22Rv1 (cell line): Measurements from ENCODE around the gene CFAP54.

Source experiments
- H3K27ac ChIP-seq: fragments of 450-650 bp; 2 replicates; pipeline ENCODE4 v1.5.1; 2017
- CTCF ChIP-seq: fragments of 450-650 bp; IDR thresholded peaks from 2 replicates; pipeline ENCODE4 v1.5.1; 2017; ENCODE audit warnings: mild to moderate bottlenecking
- ZFX ChIP-seq: fragments of 450-650 bp; IDR thresholded peaks from 2 replicates; pipeline ENCODE4 v1.6.1; 2017; ENCODE audit warnings: antibody characterized with exemption, borderline replicate concordance

CFAP54 gene

DNA sequence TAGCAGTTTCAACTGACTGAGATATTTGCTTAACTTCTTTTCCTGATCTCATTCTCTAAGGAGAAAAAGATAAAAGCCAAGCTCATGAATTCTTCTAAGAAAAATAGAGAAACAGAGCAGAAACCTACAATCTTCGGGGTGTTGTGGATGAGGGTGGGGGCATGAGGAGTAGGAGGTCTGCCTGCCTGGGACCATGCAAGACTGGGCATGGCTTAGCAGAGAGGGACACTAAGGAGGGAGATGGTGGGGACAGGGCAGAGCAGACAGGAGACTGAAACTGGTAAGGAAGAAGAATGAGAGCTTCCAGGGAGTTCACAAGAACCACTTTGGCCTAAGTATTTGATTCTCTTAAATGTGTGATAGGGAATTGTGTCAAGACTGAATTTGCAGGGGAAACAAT is 188.0 kb downstream of the CFAP54 start:
- TF ChIP-seq ZFX (no peak), CTCF (no peak)
- H3K27ac ChIP-seq, result no peak overlapping the region

DNA sequence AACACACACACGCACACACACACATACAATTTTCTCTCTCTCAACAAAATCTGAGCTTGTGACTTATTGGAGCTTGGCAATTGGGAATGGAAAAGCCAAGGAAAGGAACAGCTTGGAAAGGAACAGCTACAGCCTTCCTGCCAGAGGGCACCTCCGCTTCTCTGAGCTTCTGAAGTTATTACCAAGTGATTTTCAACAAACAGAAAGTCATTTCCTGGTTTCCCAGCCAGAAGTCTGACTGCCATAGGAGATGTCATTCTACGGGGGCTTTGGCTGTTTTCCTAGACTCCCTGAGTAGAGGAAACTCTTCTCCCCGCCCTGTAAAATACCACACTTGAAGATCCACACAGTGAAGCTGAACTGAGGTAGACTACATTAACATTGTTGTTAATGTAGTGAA is 198.3 kb downstream of the CFAP54 start:
- no peak overlapping the region for H3K27ac ChIP-seq

GRCh38 chr12:96698521-96698920 is 209.1 kb downstream of the CFAP54 start:
- TF ChIP-seq ZFX (no peak), CTCF (peak; percentile 42)
- H3K27ac ChIP-seq, result no peak overlapping the region

More for the DNA sequence above, 198.3 kb downstream of the CFAP54 start:
- TF ChIP-seq CTCF, result no peak

- TF ChIP-seq CTCF (no peak; the same call in 1 of the 2 replicates), ZFX (no peak)
- no peak overlapping the region for H3K27ac ChIP-seq
These were observed 209.6 kb downstream of the CFAP54 start for GRCh38 chr12:96698965-96699364.

DNA sequence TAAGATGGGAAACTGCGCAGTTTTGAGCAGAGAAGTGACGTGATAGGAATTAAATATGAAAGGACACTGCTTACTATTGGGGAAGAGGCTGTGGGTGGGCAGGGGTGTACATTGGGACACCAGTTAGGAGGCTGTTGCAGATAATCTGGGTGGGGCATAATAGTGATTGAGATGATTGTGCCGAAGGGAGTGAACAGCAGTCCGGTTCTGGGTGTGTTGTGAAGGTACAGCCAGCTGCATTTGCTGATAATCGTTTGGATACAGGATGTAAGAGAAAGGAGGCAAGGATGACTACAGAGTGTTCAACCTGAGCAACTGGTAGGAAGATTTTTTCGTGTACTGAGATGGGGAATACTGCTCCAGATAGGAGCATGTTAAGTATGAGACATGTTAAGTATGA is 212.5 kb downstream of the CFAP54 start:
- H3K27ac ChIP-seq, result no peak overlapping the region
- TF ChIP-seq ZFX (no peak), CTCF (no peak)

GRCh38 chr12:96710127-96710745 is 220.9 kb downstream of the CFAP54 start:
- peak; percentile 38 for TF ChIP-seq CTCF
- no peak for TF ChIP-seq ZFX

DNA sequence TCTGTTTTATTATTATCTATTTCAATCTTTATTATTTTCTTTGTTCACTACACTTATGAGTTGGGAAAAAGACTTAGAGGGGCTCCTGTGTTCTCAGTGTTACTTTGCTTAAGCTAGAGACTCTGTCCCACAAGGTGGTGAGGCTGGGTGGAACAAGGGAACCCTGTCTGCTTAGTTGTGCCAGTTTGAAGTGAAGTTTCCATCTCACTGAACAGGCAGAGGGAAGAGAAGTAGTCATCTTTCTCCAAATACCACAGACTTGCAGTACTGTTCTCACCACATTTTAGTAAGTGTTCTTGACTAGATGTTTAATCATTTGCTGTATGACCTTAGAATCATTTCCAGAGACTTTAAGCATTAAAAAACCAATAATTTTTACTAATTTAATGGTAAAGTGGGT is 222.0 kb downstream of the CFAP54 start:
- no peak overlapping the region for H3K27ac ChIP-seq
- TF ChIP-seq ZFX (no peak), CTCF (no peak)

More at GRCh38 chr12:96710127-96710745, 220.9 kb downstream of the CFAP54 start:
- no peak overlapping the region for H3K27ac ChIP-seq
